Measurements from ENCODE around the gene PLTP. TPM values are rescaled to one million over a fixed set of nuclear protein-coding genes. Genes with fewer than 3 reads are reported as not detected.

Gene PLTP
- total and polyA plus RNA-seq, 2 experiments from 2014 or later: 108 to 160 TPM

GRCh38 chr20:45921337-45922189 lies 9.6 kb upstream of the PLTP start:
- no peaks in the 10 kb centered on the region for H3K4me1 ChIP-seq (ENCODE audit: insufficient read depth)
- Mint-ChIP-seq H3K4me3 (no peak overlapping the region; the same call in 2 of the 3 replicates), H3K27ac (no peak overlapping the region), H3K4me1 (peaks cover 24% of the 10 kb centered on the region), H3K9me3 (no peaks in the 10 kb centered on the region), H3K27me3 (ENCODE audit: insufficient read depth, low read depth, poor library complexity) (peaks cover 7% of the 10 kb centered on the region), H3K36me3 (ENCODE audit: low read depth) (no peaks in the 10 kb centered on the region)
- H4K20me1 ChIP-seq (replicated peaks; ENCODE audit: insufficient read depth): no peaks in the 10 kb centered on the region
- no peaks in the 10 kb centered on the region for H3K27me3 ChIP-seq (ENCODE audit: insufficient read depth)
- DNase-seq (ENCODE audit: low spot score) (no peak), ATAC-seq (no peak)
- no peak overlapping the region for H3K4me3 ChIP-seq
- H3K4me2 ChIP-seq: no peak overlapping the region
- no peaks in the 10 kb centered on the region for H3F3A ChIP-seq (replicated peaks; ENCODE audit: low read depth)
- no peaks in the 10 kb centered on the region for H3K36me3 ChIP-seq (ENCODE audit: insufficient read depth)
- H3K79me2 ChIP-seq (replicated peaks; ENCODE audit: insufficient read depth): no peaks in the 10 kb centered on the region
- no peaks in the 10 kb centered on the region for H3K9me2 ChIP-seq (ENCODE audit: insufficient read depth)
- no peak overlapping the region; the same call in 1 of the 2 replicates for H2AFZ ChIP-seq
- TF ChIP-seq CREB1 (CRISPR knock-in tag; IDR thresholded peaks at IDR 0.05; ENCODE audit: low read depth) (no peak), JUNB (IDR thresholded peaks at IDR 0.05; ENCODE audit: unreplicated experiment) (no peak), CTCF (conservative IDR thresholded peaks at IDR 0.05; ENCODE audit: low read depth in 2 of 2) (no peak), ZNF331 (CRISPR knock-in tag; IDR thresholded peaks at IDR 0.05; ENCODE audit: low read depth) (no peak), STAT1 (IDR thresholded peaks at IDR 0.05; ENCODE audit: unreplicated experiment) (no peak), EZH2phosphoT487 (IDR thresholded peaks at IDR 0.05; ENCODE audit: unreplicated experiment) (no peak), POLR2AphosphoS5 (IDR thresholded peaks at IDR 0.05; ENCODE audit: low read depth) (no peak), REST (IDR thresholded peaks at IDR 0.05; ENCODE audit: unreplicated experiment) (no peak), ETS1 (IDR thresholded peaks at IDR 0.05) (no peak), NANOG (IDR thresholded peaks at IDR 0.05; ENCODE audit: borderline replicate concordance) (no peak), ZNF114 (CRISPR knock-in tag; IDR thresholded peaks at IDR 0.05) (no peak), ZNF462 (CRISPR knock-in tag; IDR thresholded peaks at IDR 0.05) (no peak), EZH2 (IDR thresholded peaks at IDR 0.05; ENCODE audit: low read depth, unreplicated experiment) (no peak)
- H3K27ac ChIP-seq (ENCODE audit: low read depth): no peak overlapping the region
